Measurements from ENCODE around the gene ATP8B4. TPM values are rescaled to one million over a fixed set of nuclear protein-coding genes. Genes with fewer than 3 reads are reported as not detected.

Gene ATP8B4
- polyA plus RNA-seq, 1 donor (not counting 4 experiments of a cell fraction or from before 2014, with no cell fraction given), result 0.05 TPM

DNA sequence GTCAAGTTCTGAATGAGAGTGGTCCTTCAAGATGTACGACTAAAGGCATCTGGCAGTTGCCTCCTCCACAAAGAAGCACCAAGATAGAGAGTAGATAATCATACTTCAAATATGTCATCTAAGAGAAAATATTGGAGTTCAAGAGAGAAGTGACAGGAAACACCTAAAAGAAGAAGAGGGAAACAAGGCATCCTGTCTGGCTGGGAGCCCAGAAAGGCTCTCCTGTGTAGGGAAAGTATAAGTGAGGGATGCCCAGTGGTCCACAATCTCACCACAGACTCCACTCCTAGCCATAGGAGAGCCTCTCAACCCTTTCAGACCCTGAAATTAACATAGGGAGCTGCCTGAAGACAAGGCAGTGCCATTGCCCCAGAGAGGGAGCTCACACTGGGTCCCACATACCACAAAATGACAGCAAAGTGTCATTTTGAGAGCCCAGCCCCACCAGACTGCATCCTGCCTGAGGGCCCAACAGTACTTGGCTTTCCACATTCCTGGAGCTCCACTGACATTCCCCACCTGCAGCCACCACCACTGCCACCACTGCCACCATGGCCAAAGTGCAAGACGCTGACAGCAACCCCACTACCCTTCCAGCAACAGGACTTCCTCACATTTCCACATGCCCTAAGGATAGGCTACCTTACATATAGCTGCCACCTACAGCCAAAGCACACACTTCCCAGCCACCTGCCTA is 210.6 kb downstream of the ATP8B4 start:
- no peak overlapping the region for H3K4me3 ChIP-seq (ENCODE audit: control insufficient read depth in 2 of 3, extremely low read depth in 1 of 3, insufficient read depth in 2 of 3, low read depth in 1 of 3, low read length in 3 of 3)
- no peak for TF ChIP-seq EZH2 (IDR thresholded peaks at IDR 0.05; ENCODE audit: low read length)
- TF ChIP-seq, protein P1, sequence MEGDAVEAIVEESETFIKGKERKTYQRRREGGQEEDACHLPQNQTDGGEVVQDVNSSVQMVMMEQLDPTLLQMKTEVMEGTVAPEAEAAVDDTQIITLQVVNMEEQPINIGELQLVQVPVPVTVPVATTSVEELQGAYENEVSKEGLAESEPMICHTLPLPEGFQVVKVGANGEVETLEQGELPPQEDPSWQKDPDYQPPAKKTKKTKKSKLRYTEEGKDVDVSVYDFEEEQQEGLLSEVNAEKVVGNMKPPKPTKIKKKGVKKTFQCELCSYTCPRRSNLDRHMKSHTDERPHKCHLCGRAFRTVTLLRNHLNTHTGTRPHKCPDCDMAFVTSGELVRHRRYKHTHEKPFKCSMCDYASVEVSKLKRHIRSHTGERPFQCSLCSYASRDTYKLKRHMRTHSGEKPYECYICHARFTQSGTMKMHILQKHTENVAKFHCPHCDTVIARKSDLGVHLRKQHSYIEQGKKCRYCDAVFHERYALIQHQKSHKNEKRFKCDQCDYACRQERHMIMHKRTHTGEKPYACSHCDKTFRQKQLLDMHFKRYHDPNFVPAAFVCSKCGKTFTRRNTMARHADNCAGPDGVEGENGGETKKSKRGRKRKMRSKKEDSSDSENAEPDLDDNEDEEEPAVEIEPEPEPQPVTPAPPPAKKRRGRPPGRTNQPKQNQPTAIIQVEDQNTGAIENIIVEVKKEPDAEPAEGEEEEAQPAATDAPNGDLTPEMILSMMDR (optimal IDR thresholded peaks at IDR 0.05 in 1 of 3, IDR thresholded peaks at IDR 0.05 in 1 of 3, conservative IDR thresholded peaks at IDR 0.05 in 1 of 3; ENCODE audit: extremely low read depth in 1 of 3, insufficient read depth in 2 of 3, low read length in 3 of 3), result no peak
- no peaks in the 10 kb centered on the region for H4K20me1 ChIP-seq (ENCODE audit: control insufficient read depth, extremely low read depth, insufficient read depth, low read length)
- no peak overlapping the region for H2AFZ ChIP-seq (ENCODE audit: control insufficient read depth, low read length)
- no peaks in the 10 kb centered on the region for H3K9me3 ChIP-seq (ENCODE audit: control insufficient read depth, low read depth, low read length)
- FAIRE-seq (no peak), DNase-seq (ENCODE audit: low read depth, low spot score) (no peak)
- H3K4me2 ChIP-seq (ENCODE audit: control insufficient read depth, extremely low read depth, insufficient read depth, low read depth, low read length), result no peak overlapping the region
- no peaks in the 10 kb centered on the region for H3K36me3 ChIP-seq (ENCODE audit: control insufficient read depth in 2 of 2, extremely low read depth in 1 of 2, insufficient read depth in 2 of 2, low read length in 2 of 2)
- H3K9me1 ChIP-seq (ENCODE audit: control insufficient read depth, extremely low read depth, insufficient read depth, low read length), result no peaks in the 10 kb centered on the region
- H3K9ac ChIP-seq (ENCODE audit: control insufficient read depth, extremely low read depth, insufficient read depth, low read length), result no peak overlapping the region
- no peaks in the 10 kb centered on the region for H3K27me3 ChIP-seq (ENCODE audit: control insufficient read depth, extremely low read depth, insufficient read depth, low read length)
- H3K4me1 ChIP-seq (ENCODE audit: control insufficient read depth, extremely low read depth, insufficient read depth, low read length), result no peaks in the 10 kb centered on the region
- H3K79me2 ChIP-seq (ENCODE audit: control insufficient read depth, insufficient read depth, low read length), result no peaks in the 10 kb centered on the region
- dilution Hi-C loops (cut with MboI; ENCODE audit: extremely low pct_ligation_motif_present, low sequenced_read_pairs), result no loop called here
- H3K27ac ChIP-seq (ENCODE audit: control insufficient read depth, insufficient read depth, low read length), result no peak overlapping the region

DNA sequence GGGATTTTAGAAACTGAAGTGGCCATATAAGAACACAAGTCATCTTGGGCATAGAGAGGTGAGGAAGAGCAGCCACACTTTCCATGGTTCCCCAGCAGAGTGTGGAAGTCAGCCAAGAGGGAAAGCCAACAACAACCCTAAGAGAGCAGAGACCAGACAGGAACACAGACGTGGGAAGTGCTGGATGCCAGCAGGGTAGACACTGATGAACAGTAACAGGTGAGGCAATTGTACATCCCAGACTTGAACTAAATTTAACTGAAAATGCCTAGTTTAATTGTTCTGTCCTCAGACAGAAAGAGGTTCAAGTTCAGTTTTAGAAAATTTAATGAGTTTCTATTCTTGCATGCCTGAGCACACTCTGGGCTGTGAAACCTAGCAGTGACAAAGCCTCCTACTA is 212.1 kb downstream of the ATP8B4 start:
- TF ChIP-seq, protein P1 (optimal IDR thresholded peaks at IDR 0.05 in 1 of 3, IDR thresholded peaks at IDR 0.05 in 1 of 3, conservative IDR thresholded peaks at IDR 0.05 in 1 of 3; ENCODE audit: extremely low read depth in 1 of 3, insufficient read depth in 2 of 3, low read length in 3 of 3), result no peak
- no peak for TF ChIP-seq EZH2 (IDR thresholded peaks at IDR 0.05; ENCODE audit: low read length)
- dilution Hi-C loops (cut with MboI; ENCODE audit: extremely low pct_ligation_motif_present, low sequenced_read_pairs), result no loop called here
- Histone ChIP-seq H3K9me3 (ENCODE audit: control insufficient read depth, low read depth, low read length) (no peaks in the 10 kb centered on the region), H3K9me1 (ENCODE audit: control insufficient read depth, extremely low read depth, insufficient read depth, low read length) (no peaks in the 10 kb centered on the region), H3K9ac (ENCODE audit: control insufficient read depth, extremely low read depth, insufficient read depth, low read length) (no peak overlapping the region), H3K4me3 (ENCODE audit: control insufficient read depth in 2 of 3, extremely low read depth in 1 of 3, insufficient read depth in 2 of 3, low read depth in 1 of 3, low read length in 3 of 3) (no peak overlapping the region), H2AFZ (ENCODE audit: control insufficient read depth, low read length) (no peak overlapping the region), H4K20me1 (ENCODE audit: control insufficient read depth, extremely low read depth, insufficient read depth, low read length) (no peaks in the 10 kb centered on the region), H3K4me2 (ENCODE audit: control insufficient read depth, extremely low read depth, insufficient read depth, low read depth, low read length) (no peak overlapping the region), H3K36me3 (ENCODE audit: control insufficient read depth in 2 of 2, extremely low read depth in 1 of 2, insufficient read depth in 2 of 2, low read length in 2 of 2) (no peaks in the 10 kb centered on the region), H3K79me2 (ENCODE audit: control insufficient read depth, insufficient read depth, low read length) (no peaks in the 10 kb centered on the region), H3K4me1 (ENCODE audit: control insufficient read depth, extremely low read depth, insufficient read depth, low read length) (no peaks in the 10 kb centered on the region), H3K27ac (ENCODE audit: control insufficient read depth, insufficient read depth, low read length) (no peak overlapping the region), H3K27me3 (ENCODE audit: control insufficient read depth, extremely low read depth, insufficient read depth, low read length) (no peaks in the 10 kb centered on the region)
- FAIRE-seq, result no peak
- no peak for DNase-seq (ENCODE audit: low read depth, low spot score)
